ENCODE data around the gene ARHGAP45.

Gene ARHGAP45

DNA sequence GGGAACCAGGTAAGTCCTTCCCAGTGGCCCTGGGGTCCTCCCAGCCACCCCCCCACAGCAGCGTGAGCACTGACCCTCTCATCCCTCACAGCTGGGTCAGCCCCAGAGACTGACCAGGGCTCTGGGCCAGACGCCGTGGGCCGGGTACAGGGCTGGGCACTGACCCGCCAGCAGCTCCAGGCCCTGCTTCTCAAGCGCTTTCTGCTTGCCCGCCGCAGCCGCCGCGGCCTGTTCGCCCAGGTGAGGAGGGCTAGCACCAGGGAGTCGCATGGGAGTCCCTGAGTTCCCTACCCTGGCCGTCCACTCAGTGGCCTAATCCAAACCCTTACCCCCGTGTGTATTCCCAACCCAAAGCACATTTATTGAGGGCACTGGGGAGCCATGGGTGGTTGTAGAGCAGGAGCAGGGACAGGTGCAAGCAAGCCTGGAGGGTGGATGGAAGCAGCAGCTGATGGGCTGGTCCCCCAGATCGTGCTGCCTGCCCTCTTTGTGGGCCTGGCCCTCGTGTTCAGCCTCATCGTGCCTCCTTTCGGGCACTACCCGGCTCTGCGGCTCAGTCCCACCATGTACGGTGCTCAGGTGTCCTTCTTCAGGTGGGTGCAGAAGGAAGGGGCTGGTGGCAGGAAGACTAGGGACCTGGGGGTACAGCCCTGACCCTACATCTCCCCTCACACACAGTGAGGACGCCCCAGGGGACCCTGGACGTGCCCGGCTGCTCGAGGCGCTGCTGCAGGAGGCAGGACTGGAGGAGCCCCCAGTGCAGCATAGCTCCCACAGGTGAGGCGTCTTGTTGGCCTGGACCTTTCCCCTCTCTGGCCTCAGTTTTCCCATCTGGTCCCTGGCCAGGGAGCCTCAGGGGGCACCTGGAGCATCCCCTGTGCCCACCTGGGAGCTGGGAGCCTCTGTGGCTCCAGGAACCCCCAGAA lies 12.6 kb upstream of the ARHGAP45 start:
- no peak for DNase-seq

DNA sequence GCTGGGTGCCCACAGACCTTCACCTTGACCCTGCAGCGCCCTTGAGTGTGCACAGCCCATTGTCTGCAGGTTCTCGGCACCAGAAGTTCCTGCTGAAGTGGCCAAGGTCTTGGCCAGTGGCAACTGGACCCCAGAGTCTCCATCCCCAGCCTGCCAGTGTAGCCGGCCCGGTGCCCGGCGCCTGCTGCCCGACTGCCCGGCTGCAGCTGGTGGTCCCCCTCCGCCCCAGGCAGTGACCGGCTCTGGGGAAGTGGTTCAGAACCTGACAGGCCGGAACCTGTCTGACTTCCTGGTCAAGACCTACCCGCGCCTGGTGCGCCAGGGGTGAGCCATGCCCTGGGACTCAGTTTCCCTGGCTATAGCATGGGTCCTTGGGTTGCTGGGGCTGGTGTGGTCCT lies 11.9 kb upstream of the ARHGAP45 start:
- DNase-seq, result no peak

DNA sequence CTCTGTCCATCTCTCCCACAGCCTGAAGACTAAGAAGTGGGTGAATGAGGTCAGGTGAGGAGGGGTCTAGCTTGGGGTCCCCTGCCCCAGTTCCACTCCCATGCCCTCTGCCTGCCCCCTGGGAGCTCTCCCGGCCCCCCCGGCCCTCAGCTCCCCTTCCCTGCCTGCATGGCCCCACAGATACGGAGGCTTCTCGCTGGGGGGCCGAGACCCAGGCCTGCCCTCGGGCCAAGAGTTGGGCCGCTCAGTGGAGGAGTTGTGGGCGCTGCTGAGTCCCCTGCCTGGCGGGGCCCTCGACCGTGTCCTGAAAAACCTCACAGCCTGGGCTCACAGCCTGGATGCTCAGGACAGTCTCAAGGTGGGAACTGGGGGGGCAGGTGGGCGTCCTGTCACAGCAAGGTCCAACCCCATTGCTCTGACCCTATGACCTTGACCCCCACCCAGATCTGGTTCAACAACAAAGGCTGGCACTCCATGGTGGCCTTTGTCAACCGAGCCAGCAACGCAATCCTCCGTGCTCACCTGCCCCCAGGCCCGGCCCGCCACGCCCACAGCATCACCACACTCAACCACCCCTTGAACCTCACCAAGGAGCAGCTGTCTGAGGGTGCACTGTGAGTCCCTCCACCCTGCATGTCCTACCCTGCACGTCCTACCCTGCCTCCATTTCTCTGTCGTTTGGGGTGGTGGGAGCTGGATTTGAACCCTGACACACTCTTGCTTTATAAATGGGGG lies 10.9 kb upstream of the ARHGAP45 start:
- no peak for DNase-seq

DNA sequence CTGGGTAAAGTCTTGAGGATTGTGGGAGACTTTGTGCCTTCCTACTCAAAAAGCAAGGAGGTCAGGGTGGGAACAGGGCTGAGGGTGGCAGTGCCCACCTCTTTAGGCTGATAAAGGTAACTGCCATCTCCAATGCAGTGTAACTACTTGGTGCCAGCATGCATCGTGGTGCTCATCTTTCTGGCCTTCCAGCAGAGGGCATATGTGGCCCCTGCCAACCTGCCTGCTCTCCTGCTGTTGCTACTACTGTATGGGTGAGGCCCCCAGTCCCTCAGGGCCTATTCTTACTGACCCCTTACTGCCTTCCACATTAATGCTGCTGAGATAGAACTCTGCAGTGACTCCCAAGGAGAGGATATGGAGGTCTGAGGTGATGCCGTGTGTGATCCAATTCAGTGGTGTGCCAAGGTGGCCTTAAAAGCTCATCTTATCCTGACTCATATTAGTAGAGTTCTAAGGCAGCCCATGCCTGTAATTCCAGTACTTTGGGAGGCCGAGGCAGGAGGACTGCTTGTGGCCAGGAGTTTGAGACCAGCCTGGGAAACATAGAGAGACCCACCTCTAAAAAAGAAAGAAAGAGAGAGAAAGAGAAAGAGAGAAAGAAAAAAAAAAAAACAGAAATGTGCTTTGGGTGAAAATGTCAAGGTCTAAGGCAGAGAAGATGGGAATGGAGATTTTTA lies 9.7 kb upstream of the ARHGAP45 start:
- DNase-seq, result peak; percentile 63

DNA sequence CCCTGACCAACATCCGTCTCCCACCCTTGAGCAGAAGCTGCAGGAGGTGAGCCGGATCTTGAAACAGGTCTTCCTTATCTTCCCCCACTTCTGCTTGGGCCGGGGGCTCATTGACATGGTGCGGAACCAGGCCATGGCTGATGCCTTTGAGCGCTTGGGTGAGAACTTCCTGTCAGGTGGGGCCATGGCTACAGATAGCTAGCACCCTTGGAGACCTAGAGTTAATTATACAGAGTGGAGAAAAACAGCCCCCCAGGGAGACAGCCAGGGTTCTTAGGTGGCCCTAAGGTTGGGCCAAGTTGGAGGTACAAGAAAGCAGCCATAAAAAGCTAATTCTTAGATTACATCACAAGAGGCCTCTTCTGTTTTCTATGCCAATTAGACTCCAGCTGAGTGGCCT lies 8.9 kb upstream of the ARHGAP45 start:
- no peak for DNase-seq

DNA sequence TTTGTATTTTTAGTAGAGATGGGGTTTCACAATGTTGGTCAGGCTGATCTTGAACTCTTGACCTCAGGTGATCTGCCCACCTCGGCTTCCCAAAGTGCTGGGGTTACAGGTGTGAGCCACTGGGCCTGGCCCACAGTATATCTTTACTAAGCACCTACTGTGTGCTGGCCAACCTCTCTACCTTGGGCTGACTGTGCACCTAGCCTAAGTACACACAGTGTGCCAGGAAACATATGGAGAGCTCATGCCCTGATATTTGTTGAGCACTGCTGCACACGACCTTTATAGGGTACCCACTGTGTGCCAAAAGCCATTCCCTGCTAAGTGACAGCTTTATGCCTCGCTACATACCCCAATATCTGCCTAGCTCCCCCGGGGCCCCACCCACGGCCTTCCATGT lies 6.3 kb upstream of the ARHGAP45 start:
- no peak for DNase-seq

DNA sequence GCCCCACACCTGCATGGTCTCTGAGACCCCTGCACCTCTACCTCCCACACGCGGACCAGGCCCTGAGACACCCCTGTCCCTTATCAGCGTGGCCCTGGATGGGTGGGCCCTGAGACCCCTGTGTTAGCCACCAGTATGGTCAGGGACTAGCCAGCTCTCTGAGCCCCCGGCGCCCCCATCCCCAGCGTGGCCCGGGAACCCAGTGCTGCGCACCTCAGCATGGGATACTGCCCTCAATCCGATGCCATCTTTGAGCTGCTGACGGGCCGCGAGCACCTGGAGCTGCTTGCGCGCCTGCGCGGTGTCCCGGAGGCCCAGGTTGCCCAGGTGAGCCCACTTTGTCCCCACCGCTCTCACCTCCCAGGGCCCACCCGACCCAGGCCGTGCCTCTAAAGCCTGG lies 5.0 kb upstream of the ARHGAP45 start:
- no peak for DNase-seq

DNA sequence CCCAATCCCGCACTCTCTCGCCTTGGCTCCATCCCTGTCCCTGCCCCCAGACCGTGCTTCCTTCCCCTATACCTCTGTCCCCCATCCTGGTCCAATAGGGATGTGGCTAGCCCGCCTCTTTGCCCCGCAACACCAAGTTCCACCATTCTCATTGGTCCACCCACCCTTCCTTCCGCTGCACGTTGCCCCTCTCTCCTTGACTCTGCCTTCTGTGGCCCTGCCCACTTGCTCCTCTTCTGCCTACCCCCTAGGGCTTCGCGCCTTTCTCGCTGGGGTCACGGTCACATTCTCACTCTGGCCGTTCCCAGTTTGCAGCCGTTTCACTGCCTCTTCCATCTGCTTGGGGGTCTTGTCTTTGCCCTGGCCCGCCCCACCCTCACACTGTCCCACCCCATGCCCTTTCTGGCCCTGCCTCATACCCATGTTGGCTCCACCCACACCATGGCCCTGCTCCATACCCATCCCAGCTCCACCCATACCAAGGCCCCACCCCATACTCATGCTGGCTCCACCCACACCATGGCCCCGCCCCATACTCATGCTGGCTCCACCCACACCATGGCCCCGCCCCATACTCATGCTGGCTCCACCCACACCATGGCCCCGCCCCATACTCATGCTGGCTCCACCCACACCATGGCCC lies 4.5 kb upstream of the ARHGAP45 start:
- DNase-seq, result no peak

DNA sequence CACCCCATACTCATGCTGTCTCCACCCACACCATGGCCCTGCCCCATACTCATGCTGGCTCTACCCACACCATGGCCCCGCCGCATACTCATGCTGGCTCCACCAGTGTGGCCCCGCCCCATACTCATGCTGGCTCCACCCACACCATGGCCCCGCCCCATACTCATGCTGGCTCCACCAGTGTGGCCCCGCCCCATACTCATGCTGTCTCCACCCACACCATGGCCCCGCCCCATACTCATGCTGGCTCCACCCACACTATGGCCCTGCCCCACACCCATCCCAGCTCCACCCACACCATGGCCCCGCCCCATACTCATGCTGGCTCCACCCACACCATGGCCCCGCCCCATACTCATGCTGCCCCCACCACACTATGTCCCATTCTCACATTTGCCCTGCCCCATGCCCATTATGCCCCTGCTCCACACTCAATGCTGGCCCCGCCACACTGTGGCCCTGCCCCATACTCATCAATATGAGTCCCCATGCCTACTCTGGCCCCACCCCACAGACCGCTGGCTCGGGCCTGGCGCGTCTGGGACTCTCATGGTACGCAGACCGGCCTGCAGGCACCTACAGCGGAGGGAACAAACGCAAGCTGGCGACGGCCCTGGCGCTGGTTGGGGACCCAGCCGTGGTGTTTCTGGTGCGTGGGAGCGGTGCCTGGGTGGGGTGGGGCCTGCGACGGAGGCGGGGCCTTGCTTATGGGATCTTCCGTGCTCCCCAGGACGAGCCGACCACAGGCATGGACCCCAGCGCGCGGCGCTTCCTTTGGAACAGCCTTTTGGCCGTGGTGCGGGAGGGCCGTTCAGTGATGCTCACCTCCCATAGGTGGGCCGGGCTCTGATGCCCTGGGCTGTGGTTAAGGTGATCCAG lies 3.7 kb upstream of the ARHGAP45 start:
- no peak for DNase-seq

DNA sequence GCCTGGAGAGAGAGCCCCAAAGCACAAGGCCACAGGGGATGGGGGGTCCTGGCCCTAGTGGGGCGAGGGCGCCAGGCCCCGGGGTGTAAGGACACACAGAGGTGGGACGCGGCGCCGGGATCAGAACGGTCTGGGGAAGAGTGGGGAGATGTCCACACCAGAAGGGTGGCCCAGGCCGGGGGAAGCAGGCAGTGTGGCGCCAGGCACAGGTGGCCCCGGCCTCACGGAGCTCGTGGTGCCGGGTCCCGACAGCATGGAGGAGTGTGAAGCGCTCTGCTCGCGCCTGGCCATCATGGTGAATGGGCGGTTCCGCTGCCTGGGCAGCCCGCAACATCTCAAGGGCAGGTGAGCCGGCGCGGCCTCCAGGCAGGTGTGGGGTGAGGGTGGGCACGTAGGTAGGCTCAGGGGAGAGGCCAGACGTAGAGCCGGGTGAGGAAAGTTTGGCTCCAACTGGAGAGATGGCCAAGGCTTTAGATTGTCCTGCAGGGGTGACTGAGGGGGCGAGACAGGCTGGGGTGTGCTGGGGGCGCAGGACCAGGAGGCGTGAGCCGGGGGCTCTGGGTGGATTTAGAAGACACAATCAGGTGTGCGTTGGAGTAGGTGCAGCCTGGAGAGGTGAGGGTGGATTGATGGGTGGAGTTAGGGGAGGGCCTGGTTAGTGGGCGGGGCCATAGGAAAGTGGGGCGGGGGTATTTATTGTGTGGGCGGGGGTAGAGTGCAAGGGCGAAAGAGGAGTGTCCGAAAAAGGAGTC lies 2.9 kb upstream of the ARHGAP45 start:
- no peak for DNase-seq

DNA sequence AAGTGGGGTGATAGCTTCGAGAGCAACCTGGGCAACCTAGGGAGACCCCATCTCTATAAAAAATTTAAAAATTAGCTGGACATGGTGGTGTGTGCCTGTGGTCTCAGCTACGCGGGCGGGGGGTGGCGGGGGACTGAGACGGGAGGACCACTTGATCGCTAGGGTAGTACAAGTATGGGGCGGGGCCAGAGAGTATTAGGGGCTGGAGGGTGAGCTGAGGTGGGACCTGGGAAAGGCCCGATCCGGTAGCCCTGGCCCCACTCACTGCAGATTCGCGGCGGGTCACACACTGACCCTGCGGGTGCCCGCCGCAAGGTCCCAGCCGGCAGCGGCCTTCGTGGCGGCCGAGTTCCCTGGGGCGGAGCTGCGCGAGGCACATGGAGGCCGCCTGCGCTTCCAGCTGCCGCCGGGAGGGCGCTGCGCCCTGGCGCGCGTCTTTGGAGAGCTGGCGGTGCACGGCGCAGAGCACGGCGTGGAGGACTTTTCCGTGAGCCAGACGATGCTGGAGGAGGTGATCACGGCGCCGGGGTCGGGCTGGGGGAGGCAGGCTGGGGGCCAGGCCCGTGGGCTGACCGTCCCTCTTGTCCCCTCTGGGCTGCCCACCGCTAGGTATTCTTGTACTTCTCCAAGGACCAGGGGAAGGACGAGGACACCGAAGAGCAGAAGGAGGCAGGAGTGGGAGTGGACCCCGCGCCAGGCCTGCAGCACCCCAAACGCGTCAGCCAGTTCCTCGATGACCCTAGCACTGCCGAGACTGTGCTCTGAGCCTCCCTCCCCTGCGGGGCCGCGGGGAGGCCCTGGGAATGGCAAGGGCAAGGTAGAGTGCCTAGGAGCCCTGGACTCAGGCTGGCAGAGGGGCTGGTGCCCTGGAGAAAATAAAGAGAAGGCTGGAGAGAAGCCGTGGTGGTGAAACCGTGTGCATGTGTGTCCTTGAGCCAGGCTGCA lies 2.0 kb upstream of the ARHGAP45 start:
- DNase-seq, result peak; percentile 80

DNA sequence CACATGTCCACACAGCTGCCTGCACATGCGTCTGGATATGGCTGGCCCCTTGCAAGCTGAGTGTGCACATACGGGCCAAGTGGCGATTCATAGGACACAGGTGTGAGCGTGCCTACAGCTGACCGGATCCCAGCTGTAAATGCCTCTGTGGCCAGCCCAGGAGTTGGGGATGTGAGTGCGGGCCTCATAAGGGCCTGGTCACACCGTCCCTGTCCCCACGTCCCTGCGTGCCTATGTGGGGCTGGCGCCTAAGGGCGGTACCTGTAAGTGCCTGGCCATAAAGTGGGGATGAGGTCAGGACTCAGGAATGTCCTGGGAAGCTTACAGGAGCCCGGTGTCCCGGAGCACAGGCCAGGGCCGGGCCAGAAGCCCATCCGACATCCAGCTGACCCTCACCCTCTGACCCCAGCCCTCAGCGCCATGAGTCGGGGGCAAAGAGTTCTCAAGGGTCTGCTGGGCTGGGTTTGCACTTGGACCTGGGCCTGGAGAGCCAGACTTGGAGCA lies 1.3 kb upstream of the ARHGAP45 start:
- no peak for DNase-seq

DNA sequence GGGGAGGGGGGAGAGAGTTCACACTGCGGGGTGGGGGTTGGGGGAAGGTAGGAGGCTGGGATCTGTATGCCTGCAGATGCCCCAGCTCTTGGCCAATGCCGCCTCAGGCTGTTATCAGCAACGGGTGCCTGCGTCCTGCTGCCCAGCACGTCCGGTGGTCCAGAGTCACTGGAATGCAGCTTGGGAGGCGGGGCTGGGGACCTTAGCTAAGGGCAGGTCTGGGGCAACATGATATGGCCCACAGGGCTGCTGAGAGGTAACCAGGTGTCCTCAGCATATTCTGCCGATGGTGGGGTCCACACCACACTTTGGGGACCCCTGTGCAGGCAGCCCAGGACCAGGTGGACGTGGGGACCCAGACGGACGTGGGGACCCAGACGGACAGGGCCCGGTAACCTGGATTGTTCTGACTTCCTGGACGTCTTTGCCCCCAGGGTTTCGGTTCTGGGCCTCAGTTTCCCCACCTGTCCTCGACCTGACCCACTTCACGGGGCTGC lies 668 bp upstream of the ARHGAP45 start:
- no peak for DNase-seq

DNA sequence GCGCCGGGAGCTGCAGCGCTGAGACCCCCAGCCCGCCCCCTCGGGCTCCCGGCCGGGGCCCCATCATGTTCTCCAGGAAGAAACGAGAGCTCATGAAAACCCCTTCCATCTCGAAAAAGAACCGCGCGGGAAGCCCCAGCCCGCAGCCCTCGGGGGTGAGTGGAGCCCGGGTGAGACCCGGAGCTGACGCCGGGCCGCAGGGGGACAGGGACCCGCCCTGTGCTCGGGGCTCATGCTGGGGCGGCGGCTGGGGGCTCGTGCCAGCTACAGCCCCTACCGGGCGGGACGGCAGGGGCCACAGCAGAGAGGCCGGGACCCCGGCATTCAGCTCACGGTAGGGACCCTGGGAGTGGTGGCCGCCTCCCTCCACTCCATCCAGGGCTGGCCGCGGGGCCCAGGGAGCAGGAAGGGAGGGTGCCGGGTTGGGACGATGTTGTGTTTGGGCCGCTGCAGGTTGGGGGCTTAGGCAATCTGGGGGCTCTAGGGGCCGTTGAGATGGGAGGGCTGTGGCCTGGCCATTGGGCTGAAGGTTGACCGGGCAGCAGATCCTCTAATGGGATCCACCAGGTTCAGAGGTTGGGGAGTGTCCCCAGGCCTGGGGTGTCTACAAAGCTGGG lies 482 bp downstream of the ARHGAP45 start:
- peak; percentile 37 for DNase-seq

DNA sequence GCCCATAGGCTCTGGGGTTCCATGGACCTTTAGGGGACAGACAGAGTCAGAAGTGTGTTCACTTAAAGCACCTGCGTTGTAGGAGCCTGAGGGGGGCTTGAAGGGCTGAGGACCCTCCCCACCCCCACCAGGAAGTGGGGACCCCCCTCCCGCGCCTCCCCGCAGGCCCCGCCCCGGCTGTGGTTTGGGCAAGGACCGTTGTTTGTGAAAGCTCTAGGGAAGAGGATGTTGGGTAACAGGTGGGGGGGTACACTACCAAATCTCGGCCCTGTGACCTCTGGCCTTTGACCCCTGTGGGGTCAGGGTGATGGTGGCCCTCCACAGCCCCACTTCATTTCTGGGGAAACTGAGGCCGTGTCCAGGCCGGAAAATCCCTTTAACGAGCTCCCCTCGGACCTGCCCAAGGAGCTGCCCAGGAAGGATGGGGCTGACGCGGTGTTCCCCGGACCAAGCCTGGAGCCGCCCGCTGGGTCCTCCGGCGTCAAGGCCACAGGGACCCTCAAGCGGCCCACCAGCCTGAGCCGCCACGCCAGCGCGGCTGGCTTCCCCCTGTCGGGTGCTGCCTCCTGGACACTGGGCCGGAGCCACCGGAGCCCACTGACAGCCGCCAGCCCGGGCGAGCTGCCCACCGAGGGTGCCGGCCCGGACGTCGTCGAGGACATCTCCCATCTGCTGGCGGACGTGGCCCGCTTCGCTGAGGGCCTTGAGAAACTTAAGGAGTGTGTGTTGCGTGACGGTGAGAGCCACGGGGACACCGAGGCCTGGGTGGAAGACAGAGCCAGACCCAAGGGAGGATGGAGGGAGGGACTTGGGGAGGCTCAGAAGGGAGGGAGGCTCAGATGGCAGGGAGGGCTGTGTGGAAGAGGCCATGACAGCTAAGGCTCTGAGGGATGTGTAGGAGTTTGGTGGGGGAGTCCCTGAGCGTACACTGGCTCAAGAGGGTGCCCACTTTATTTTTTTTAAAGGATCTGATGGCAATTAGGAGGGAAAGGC lies 1.3 kb downstream of the ARHGAP45 start:
- DNase-seq, result no peak

DNA sequence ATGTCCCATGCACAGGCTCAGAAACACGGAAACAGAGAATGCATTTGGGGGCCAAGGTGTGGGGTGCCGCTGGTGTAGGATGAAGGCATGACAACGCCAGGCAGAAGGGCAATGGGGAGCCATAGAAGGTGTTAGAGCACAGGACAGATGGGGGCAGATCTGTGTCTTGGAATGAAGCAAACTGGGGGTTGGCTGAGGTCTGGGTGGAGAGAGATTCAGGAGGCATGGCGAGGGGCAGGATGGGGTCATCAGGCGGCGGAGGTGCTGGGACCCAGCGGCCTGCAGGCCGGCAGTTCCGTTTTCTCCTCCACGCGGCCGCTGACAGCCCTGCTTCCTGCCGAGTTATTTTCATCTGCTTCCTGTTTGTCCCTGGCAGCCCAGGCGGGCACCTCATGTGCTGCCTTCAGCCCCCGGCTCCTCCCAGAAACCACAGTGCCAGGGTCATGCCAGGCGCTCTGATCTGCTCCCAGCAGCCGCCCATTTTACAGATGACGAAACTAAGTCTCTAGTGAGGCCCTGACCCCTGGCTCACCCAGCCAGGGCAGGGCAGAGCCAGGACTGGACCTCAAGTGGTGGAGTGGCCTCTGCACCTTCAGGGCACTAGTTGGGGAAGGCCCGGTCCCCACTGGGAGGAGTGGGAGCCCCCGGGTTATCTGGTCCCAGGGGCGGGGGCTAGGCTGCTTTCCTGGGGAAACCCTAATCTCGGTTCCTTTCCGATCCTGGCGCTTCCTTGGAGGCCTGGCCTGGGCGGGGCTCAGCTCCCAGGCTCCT lies 2.2 kb downstream of the ARHGAP45 start:
- DNase-seq, result no peak

DNA sequence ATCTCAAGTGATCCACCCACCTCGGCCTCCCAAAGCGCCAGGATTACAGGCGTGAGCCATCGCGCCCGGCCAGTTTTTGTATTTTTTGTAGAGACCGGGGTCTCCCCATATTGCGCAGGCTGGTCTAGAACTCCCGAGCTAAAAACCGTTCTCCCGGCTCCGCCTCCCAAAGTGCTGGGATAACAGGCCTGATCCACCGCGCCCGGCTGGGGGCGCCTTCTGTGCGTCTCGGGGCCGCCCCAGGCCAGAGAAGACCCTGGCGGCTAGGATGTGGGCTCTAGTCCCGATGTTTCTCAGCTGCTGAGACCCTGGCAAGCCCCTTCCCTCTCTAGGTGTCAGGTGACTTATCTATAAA lies 3.6 kb downstream of the ARHGAP45 start:
- no peak for DNase-seq

All from right kidney (tissue), 1 donor.